NCI-H2081 treated with DMSO at 0.1 percent for 48 hours (cell line): ENCODE results near the gene LRRC66.

Experiments
- DNase-seq: peaks from one replicate; lab custom pipeline; 2025; lab: John Stamatoyannopoulos, UW

The LRRC66 gene

GRCh38 chr4:52014903-52015302 is 5.3 kb downstream of the LRRC66 start:
- no peak for DNase-seq

GRCh38 chr4:52012651-52013050 is 7.5 kb downstream of the LRRC66 start:
- DNase-seq: no peak

GRCh38 chr4:52010986-52011385 is 9.2 kb downstream of the LRRC66 start:
- no peak for DNase-seq

GRCh38 chr4:52006887-52007286 is 13.3 kb downstream of the LRRC66 start:
- no peak for DNase-seq

GRCh38 chr4:52005604-52006273 is 14.4 kb downstream of the LRRC66 start:
- no peak for DNase-seq

- no peak for DNase-seq
Measured at GRCh38 chr4:52004414-52004813, 15.7 kb downstream of the LRRC66 start.

- DNase-seq: no peak
Measured at GRCh38 chr4:52001616-52002015, 18.5 kb downstream of the LRRC66 start.

GRCh38 chr4:51999250-51999649 is 20.9 kb downstream of the LRRC66 start:
- no peak for DNase-seq

GRCh38 chr4:51998837-51999236 is 21.3 kb downstream of the LRRC66 start:
- DNase-seq: no peak

- DNase-seq: no peak
Measured at GRCh38 chr4:51997647-51998046, 22.5 kb downstream of the LRRC66 start.

GRCh38 chr4:51995647-51996220 is 24.4 kb downstream of the LRRC66 start:
- DNase-seq: no peak

- no peak for DNase-seq
Measured at GRCh38 chr4:51965862-51966261, 54.3 kb downstream of the LRRC66 start.

- no peak for DNase-seq
Measured at GRCh38 chr4:51963841-51964517, 56.2 kb downstream of the LRRC66 start.

- DNase-seq: no peak
Measured at GRCh38 chr4:51960486-51960885, 59.7 kb downstream of the LRRC66 start.

- no peak for DNase-seq
Measured at GRCh38 chr4:51958199-51958968, 61.8 kb downstream of the LRRC66 start.
